GM10248 (cell line): ENCODE measurements around the gene RPL37A.

Source experiments
- CTCF ChIA-PET: fragments of 300-600 bp; sonication (Branson Sonifier 250); formaldehyde crosslinking; extraction: SDS; loops from one replicate; lab custom pipeline; 2021; ENCODE audit warnings: antibody characterized with exemption; lab: Yijun Ruan, JAX
- POLR2A ChIA-PET: fragments of 350-650 bp; sonication (Branson Sonifier 250); formaldehyde crosslinking; extraction: SDS; loops from one replicate; lab custom pipeline; 2020; ENCODE audit warnings: antibody characterized with exemption; lab: Yijun Ruan, JAX
- DNase-seq: peaks from one replicate; pipeline ENCODE4 v3.0.0; 2012; ENCODE audit errors: extremely low spot score
- CTCF ChIP-seq: IDR thresholded peaks from 2 replicates; pipeline ENCODE4 v1.5.1; 2012; ENCODE audit warnings: mild to moderate bottlenecking, low read depth; ENCODE audit errors: extremely low read depth, missing control alignments, control extremely low read depth

The RPL37A gene

GRCh38 chr2:216475767-216476166, 22.9 kb upstream of the RPL37A start:
- no peak for TF ChIP-seq CTCF
- ChIA-PET POLR2A (no interaction called here), CTCF (interaction anchor here (1.3 to 5.0 kb wide), 2 partner anchors 8 to 17 kb away, joined by 3 to 14 read pairs; no protein-coding TSS in a partner anchor)
- no peak for DNase-seq

GRCh38 chr2:216477283-216478035, 21.2 kb upstream of the RPL37A start:
- POLR2A ChIA-PET, result no interaction called here
- no peak for DNase-seq
- TF ChIP-seq CTCF, result no peak
- CTCF ChIA-PET, result interaction anchor here (0.8 to 5.0 kb wide), 6 partner anchors 9 to 33 kb away, joined by 3 to 14 read pairs (median 3); no protein-coding TSS in a partner anchor

GRCh38 chr2:216478151-216478550, 20.5 kb upstream of the RPL37A start:
- no peak for DNase-seq
- TF ChIP-seq CTCF, result no peak
- POLR2A ChIA-PET, result no interaction called here
- CTCF ChIA-PET, result interaction anchor here (0.8 to 5.0 kb wide), 6 partner anchors 9 to 34 kb away, joined by 3 to 14 read pairs (median 4); no protein-coding TSS in a partner anchor

GRCh38 chr2:216478791-216479190, 19.9 kb upstream of the RPL37A start:
- DNase-seq, result no peak
- POLR2A ChIA-PET, result no interaction called here
- CTCF ChIA-PET, result interaction anchor here (1.4 to 5.0 kb wide), 3 partner anchors 8 to 12 kb away, joined by 4 to 14 read pairs (median 4); no protein-coding TSS in a partner anchor
- TF ChIP-seq CTCF, result no peak

- TF ChIP-seq CTCF, result no peak
- POLR2A ChIA-PET, result no interaction called here
- CTCF ChIA-PET, result no interaction called here
- no peak for DNase-seq
Measured at GRCh38 chr2:216480221-216480620, 18.4 kb upstream of the RPL37A start.

- ChIA-PET CTCF (interaction anchor here (1.0 to 1.4 kb wide), 2 partner anchors 34 to 35 kb away, joined by 3 to 4 read pairs; no protein-coding TSS in a partner anchor), POLR2A (no interaction called here)
- TF ChIP-seq CTCF, result no peak
- DNase-seq, result no peak
Measured at GRCh38 chr2:216482640-216483039, 16.0 kb upstream of the RPL37A start.
